ENCODE measurements around the gene EFNA3. TPM values are rescaled to one million over a fixed set of nuclear protein-coding genes. Genes with fewer than 3 reads are reported as not detected.

The EFNA3 gene
- total and polyA plus RNA-seq, 11 donors: 0.20 to 2.4 (median 0.61) TPM

GRCh38 chr1:155030899-155031298 lies 47.7 kb upstream of the EFNA3 start:
- no peak for ATAC-seq
- WGBS, 4 donors: 82 to 87% (median 86%) methylated on average over 11 of the region's 11 CpGs
- Histone ChIP-seq H3K4me1 (peaks cover 0 to 10% (median 0%) of the 10 kb centered on the region in 12 donors), H3K4me3 (no peak overlapping the region), H3K27ac (no peak overlapping the region), H3K27me3 (no peaks in the 10 kb centered on the region), H3K9me3 (no peaks in the 10 kb centered on the region), H3K36me3 (no peaks in the 10 kb centered on the region)
- DNase-seq: no peak
- TF ChIP-seq POLR2A (IDR thresholded peaks at IDR 0.05) (no peak), CTCF (IDR thresholded peaks at IDR 0.05) (no peak)
- intact Hi-C loops (cut with DNase I): no loop called here

GRCh38 chr1:155032886-155033285 lies 45.8 kb upstream of the EFNA3 start:
- intact Hi-C loops (cut with DNase I): no loop called here
- Histone ChIP-seq H3K4me3 (no peak overlapping the region), H3K27me3 (no peaks in the 10 kb centered on the region), H3K27ac (no peak overlapping the region), H3K36me3 (no peaks in the 10 kb centered on the region), H3K9me3 (no peaks in the 10 kb centered on the region), H3K4me1 (peaks cover 0 to 22% (median 0%) of the 10 kb centered on the region in 12 donors)
- 89 to 95% (median 92%) methylated on average over 12 of the region's 12 CpGs for WGBS, 4 donors
- DNase-seq (no peak), ATAC-seq (no peak)
- no peak for TF ChIP-seq POLR2A (IDR thresholded peaks at IDR 0.05)

- ATAC-seq (no peak), DNase-seq (no peak)
- no peak within 1 kb of the TSS for H3K4me3 ChIP-seq
- H3K27me3 ChIP-seq: no peaks in the 10 kb centered on the region
- 95 to 98% (median 96%) methylated on average over 5 to 9 of the region's 9 CpGs for WGBS, 4 donors
- intact Hi-C loops (cut with DNase I): no loop called here
- H3K27ac ChIP-seq: no peak within 1 kb of the TSS
- no peaks in the 10 kb centered on the region for H3K36me3 ChIP-seq
- peaks cover 0 to 24% (median 0%) of the 10 kb centered on the region in 12 donors for H3K4me1 ChIP-seq
- TF ChIP-seq POLR2A (IDR thresholded peaks at IDR 0.05) (no peak), CTCF (IDR thresholded peaks at IDR 0.05) (no peak)
- no peaks in the 10 kb centered on the region for H3K9me3 ChIP-seq
Measured at GRCh38 chr1:155033524-155033923, 45.1 kb upstream of the EFNA3 start, which contains the start of the genes DCST1 and DCST2. Gene DCST1 (plus strand): TSS chr1:155033824. CDS start chr1:155034037, 213 bp downstream. Gene DCST2 (minus strand): TSS chr1:155033781. CDS start chr1:155033701, 80 bp downstream.

- ATAC-seq (no peak), DNase-seq (no peak)
- no peak for TF ChIP-seq CTCF (IDR thresholded peaks at IDR 0.05)
- TF ChIP-seq POLR2A (IDR thresholded peaks at IDR 0.05): no peak
- 87 to 90% (median 89%) methylated on average over 20 of the region's 20 CpGs for WGBS, 4 donors
- Histone ChIP-seq H3K27ac (no peak overlapping the region), H3K9me3 (no peaks in the 10 kb centered on the region), H3K36me3 (no peaks in the 10 kb centered on the region), H3K27me3 (no peaks in the 10 kb centered on the region), H3K4me3 (no peak overlapping the region), H3K4me1 (peaks cover 0 to 26% (median 0%) of the 10 kb centered on the region in 12 donors)
- intact Hi-C loops (cut with DNase I): no loop called here
Measured at GRCh38 chr1:155034318-155035208, 44.1 kb upstream of the EFNA3 start.

Measured in heart left ventricle (tissue), 16 donors.